ENCODE data around the gene TARM1.

Gene TARM1

DNA sequence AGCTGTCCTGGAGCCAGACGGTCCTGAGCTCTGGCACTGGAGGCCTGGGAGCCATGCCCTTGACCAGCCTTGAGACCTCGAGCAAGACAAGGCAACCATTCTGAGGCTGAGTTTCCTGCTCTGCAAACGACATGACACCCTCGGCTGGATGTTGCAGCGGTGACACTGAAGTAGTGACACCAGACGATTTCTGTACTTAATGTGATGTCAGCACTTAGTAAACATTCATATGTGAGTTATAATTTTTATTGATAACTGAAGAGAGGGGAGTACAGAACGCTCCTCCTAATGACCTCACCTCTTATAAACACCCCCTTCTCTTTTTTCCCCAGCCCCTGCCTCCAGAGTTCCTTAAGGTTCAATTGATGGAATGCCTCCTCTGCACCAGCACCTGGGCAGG lies 27.3 kb upstream of the TARM1 start:
- no peak for DNase-seq (ENCODE audit: low read depth)
- H3K4me3 ChIP-seq (replicated peaks; ENCODE audit: low read depth, low read length), result no peak overlapping the region
- TF ChIP-seq, protein P1, sequence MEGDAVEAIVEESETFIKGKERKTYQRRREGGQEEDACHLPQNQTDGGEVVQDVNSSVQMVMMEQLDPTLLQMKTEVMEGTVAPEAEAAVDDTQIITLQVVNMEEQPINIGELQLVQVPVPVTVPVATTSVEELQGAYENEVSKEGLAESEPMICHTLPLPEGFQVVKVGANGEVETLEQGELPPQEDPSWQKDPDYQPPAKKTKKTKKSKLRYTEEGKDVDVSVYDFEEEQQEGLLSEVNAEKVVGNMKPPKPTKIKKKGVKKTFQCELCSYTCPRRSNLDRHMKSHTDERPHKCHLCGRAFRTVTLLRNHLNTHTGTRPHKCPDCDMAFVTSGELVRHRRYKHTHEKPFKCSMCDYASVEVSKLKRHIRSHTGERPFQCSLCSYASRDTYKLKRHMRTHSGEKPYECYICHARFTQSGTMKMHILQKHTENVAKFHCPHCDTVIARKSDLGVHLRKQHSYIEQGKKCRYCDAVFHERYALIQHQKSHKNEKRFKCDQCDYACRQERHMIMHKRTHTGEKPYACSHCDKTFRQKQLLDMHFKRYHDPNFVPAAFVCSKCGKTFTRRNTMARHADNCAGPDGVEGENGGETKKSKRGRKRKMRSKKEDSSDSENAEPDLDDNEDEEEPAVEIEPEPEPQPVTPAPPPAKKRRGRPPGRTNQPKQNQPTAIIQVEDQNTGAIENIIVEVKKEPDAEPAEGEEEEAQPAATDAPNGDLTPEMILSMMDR (IDR thresholded peaks at IDR 0.05; ENCODE audit: low read length, missing control alignments), result no peak

DNA sequence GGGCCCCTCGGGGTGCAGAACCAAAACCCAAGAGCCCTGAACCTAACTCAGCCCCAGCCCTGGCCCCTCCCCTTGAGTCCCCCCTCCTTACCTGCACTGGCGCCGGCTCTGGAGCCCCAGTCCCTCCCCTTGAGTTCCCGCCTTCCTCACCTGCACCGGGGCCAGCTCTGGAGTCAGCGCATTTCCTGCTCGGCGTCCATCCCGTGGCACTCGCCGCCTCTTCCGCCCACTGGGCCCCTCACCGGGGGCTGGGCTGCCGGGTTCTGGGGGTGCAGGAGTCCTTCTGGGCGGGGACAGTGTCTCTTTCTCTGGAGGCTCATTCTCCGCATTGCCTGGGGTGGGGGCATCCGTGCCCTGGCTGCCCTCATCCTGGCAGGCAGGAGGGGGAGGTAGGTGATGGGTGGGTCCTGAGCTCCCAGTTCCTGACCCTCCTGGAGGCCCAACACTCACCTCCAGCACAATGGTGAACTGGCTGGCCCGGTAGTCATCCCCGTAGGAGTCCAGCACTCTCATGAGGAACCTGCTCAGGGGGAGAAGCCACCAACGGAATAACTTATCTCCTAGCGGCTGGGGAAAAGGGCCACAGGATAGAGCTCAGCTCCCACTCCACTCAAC lies 26.8 kb upstream of the TARM1 start:
- DNase-seq (ENCODE audit: low read depth), result no peak
- TF ChIP-seq, protein P1 (IDR thresholded peaks at IDR 0.05; ENCODE audit: low read length, missing control alignments), result no peak
- no peak overlapping the region for H3K4me3 ChIP-seq (replicated peaks; ENCODE audit: low read depth, low read length)

DNA sequence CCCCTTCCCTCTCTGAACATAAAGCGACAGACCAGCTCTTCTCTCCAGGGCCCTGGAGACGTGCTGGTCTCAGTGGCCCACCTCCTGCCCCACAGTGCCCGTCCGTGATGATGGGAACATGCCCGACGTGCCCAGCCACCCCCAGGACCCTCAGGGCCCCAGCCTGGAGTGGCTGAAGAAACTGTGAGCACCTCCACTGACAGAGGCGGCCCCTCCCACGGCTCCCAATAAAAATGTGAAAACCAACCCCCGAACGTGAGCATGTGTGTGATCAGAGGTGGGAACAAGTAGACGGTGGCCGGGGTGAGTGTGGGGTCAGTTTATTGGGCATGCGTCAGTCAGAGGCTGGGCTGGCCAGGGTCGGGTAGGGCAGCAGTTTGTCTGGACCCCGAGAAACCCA lies 25.6 kb upstream of the TARM1 start:
- no peak for DNase-seq (ENCODE audit: low read depth)
- TF ChIP-seq, protein P1 (IDR thresholded peaks at IDR 0.05; ENCODE audit: low read length, missing control alignments), result no peak
- no peak overlapping the region for H3K4me3 ChIP-seq (replicated peaks; ENCODE audit: low read depth, low read length)

DNA sequence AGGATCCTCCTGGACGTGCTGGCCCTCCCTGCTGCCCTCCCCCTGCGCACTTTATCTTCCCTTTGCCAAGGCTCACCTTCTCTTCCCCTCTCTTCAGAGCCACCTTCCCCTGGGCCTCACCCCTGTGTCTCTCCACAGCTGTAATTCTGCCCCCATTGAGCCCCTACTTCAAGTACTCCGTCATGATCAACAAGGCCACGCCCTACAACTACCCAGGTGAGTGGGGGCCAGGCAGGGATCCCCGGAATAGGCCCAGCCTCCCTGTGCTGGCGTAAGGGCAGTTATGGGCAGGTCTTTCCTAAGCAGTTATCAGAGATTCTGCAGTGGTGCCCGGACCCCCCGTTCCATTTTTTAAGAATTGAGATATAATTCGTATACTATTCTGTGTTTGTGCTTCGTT lies 24.6 kb upstream of the TARM1 start:
- DNase-seq (ENCODE audit: low read depth), result no peak
- TF ChIP-seq, protein P1 (IDR thresholded peaks at IDR 0.05; ENCODE audit: low read length, missing control alignments), result no peak
- no peak overlapping the region for H3K4me3 ChIP-seq (replicated peaks; ENCODE audit: low read depth, low read length)

DNA sequence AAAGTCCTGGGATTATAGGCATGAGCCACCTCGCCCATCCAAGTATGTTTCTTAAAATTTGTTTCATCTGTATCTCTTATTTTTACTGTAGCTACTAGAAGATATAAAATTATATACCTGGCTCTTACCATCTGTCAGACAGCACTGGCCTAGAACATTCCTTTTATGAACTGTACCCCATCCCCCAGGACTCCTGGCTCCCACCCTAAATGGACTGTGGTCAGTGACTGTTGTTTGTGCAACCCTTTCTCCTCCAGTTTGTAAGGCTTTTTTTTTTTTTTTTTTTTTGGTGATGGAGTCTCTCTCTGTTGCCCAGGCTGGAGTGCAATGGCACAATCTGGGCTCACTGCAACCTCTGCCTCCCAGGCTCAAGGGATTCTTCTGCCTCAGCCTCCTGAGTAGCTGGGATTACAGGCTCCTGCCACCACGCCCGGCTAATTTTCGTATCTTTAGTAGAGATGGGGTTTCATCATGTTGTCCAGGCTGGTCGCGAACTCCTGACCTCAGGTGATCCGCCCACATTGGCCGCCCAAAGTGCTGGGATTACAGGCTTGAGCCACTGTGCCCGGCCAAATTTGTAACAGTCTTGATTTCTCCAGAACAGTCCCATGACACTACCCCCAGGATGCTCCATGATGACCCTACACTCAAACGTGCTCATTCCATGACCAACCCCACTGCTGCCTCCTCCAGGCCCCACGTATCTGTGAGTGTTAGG lies 24.0 kb upstream of the TARM1 start:
- no peak overlapping the region for H3K4me3 ChIP-seq (replicated peaks; ENCODE audit: low read depth, low read length)
- TF ChIP-seq, protein P1 (IDR thresholded peaks at IDR 0.05; ENCODE audit: low read length, missing control alignments), result no peak
- DNase-seq (ENCODE audit: low read depth), result no peak

DNA sequence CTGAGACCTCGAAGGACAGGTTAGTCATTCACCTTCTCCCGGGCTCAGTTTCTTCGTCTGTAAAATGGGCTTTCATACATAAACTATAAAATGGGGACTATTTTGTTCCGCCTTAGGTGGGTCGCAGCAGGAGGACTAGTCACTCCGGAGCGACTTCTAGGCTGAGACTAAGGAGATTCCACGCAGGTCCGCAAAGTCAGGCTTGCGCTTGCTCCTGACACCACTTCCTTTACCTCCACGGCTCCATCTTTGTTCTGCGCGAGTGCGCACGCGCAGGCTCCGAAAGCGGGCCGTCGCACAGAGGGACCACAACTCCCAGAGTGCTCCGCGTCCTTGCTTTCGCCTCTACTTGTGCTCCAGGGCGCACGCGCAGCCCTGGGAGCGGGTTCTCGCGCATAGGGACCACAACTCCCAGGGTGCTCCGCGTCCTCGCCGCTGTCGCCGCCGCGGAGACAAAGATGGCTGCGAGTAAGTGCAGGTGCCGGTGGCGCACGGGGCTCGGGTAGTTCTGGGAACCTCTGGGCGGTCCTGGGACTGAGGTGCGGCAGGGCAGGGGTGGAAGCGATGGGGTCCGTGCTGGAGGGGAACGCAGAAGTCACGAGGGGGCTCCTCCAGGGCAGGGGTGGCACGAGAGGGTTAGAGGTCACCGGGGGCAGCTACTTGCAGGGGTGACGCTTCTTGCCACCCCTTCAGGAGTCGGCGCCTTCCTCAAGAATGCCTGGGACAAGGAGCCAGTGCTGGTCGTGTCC lies 21.4 kb upstream of the TARM1 start, which contains the start of gene NDUFA3:
Gene NDUFA3, plus strand, starts transcription at position 435 of the 749 bp plus-strand sequence. Its CDS starts 24 bp downstream, at position 459.
- H3K4me3 ChIP-seq (replicated peaks; ENCODE audit: low read depth, low read length), result peak within 1 kb of the TSS; percentile 99
- TF ChIP-seq, protein P1 (IDR thresholded peaks at IDR 0.05; ENCODE audit: low read length, missing control alignments), result no peak
- DNase-seq (ENCODE audit: low read depth), result peak; percentile 99
